NCI-H146 (cell line): ENCODE measurements around the gene SMIM20.
A peak's percentile ranks its signal among the peaks of the same experiment; 100 is the strongest.

Experiments used
- DNase-seq: peaks from one replicate; lab custom pipeline; 2025; lab: John Stamatoyannopoulos, UW

The SMIM20 gene

DNA sequence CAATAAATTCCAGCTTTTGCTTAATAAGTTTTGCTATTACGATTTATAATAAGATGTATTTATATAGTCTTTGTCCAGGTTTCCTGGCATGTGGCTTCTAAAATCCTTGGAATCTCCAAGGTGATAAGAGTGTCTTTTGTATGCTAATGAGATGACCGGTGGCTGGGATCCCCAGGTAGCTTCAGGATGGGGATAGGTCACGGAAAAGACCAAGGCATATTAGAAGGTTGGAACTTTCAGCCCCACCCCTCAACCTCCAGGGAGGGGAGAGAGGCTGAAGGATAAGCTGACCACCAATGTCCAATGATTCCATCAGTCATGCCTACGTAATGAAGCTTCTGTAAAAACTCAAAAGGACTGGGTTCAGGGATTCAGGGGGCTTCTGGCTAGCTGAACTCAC is 41.7 kb downstream of the SMIM20 start:
- no peak for DNase-seq

DNA sequence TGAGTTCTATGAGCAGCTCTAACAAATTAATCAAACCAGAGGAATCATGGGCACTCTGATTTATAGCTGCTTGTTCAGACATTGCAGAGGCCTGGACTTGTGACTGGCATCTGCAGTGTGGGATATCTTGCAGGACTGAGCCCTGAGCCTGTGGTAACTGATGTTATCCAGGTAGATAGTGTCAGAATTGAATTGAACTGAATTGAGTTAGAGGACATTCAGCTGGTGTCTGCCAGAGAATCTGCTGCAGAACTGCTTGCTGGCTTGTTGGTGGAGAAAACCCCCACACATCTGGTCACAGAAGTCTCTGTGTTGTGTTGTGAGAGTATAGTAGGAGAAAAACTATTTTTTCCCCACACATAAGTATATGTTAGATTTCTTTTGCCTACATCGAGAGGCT is 42.2 kb downstream of the SMIM20 start:
- DNase-seq = no peak

DNA sequence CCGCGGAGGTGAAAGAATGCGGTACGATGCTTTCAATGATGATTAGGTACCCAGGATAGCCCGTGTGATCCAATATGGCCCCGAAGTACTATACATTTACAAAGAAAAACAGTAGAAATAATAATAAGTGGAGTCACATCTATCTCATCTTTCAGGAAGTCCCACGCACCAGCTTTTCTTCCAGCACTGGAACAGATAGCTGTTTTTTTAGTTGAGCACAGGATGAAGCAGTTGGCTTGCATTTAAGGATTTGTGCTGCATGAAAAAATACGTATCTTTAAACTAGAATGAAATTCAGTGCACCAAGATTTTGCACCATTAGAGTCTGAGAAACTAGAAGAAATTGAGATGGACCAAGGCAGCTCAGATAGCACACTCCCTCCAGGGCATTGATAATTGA is 44.1 kb downstream of the SMIM20 start:
- no peak for DNase-seq

DNA sequence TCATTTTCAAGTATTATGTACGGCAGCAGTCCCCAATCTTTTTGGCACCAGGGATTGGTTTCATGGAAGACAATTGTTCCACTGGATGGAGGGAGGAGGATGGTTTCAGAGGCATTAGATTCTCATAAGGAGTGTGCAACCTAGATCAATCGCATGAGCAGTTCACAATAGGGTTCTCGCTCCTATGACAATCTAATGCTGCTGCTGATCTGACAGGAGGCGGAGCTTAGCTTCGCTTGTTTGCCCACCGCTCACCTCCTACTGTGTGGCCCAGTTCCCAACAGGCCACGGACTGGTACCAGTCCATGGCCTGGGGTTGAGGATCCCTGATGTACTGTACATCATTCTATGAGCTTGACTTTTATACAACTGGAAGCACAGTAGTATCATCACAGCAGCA is 48.4 kb downstream of the SMIM20 start:
- no peak for DNase-seq

- no peak for DNase-seq
These were observed 51.6 kb downstream of the SMIM20 start for GRCh38 chr4:25965629-25966028.

GRCh38 chr4:25966171-25966570 is 52.2 kb downstream of the SMIM20 start:
- DNase-seq = no peak

- DNase-seq = no peak
These were observed 55.5 kb downstream of the SMIM20 start for GRCh38 chr4:25969374-25970155.

DNA sequence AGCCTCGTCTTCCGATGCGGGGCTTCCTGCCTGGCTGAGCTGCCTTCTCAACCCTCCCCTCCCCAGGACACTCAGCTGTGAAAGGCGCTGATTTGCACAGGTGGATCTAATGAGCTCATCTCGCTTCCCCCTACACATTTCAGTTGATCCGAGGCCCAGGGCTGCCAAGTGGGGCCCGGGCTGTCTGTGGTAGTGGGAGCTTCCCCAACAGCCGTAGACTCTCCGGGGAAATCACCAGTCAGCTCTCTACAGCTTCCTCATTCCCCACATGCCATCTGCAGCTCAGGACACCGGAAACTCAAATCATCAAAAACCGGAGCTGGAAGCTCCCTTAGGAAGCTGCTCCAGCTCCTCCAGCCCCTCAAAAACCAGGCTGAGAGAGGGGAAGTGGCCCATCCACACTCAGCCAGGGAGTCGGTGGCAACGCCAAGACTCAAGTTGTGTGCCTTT is 56.2 kb downstream of the SMIM20 start:
- peak; percentile 39 for DNase-seq

- DNase-seq = peak; percentile 78
These were observed 56.8 kb downstream of the SMIM20 start for GRCh38 chr4:25970691-25971432.

DNA sequence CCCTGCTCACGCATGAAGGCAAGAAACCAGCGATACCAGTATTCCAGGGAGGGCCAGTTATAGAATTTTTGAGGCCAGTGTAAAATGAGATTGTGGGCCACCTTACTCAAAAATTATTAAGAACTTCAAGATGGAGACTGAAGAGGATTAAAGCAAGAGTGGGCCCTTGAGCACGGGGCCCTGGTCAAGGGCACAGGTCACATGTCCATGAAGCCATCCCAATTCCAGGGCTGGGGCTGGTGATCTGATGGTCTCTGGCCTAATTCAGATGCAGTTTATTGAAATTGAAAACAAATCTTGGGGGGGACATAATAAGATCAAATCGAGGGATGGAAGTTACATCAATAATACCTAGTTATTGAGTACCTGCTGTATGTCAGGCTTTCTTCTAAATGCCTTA is 58.3 kb downstream of the SMIM20 start:
- DNase-seq = no peak

DNA sequence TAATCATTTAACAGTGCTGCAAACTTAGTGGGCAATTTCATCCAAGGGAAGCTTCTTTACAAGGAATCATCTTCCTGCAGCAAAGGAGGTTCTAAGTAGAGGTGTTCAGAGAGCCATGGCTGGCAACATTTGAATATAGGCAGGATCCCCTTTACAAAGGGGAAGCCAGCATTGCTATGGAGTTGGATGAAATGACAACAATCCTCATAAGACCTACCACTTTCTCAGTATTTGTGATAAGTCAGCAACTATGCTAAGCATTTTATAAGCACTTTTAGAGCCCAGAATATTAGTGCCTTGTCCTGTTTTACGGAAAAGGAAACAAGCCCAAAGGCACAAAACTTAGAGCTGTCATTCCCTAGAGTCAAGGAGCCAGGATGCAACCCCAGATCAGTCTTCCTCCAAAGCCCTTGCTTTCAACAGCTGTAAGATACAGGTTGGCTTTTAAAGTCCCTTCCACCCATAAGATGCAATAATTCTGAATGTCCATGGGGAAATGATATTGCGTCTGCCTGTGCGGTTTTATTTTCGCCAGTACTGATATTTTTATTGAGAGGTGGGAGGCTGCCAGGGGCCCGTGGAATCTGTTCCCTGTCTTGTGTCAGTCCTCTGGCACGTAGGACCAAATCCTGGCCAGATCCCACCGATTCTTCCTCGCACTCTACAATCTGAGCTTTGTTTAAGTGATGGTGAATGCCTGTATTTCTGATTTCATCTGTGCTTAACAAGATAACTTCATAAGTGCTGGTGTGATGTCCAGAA is 59.1 kb downstream of the SMIM20 start:
- DNase-seq = no peak

- DNase-seq = no peak
These were observed 62.8 kb downstream of the SMIM20 start for GRCh38 chr4:25976780-25977179.

DNA sequence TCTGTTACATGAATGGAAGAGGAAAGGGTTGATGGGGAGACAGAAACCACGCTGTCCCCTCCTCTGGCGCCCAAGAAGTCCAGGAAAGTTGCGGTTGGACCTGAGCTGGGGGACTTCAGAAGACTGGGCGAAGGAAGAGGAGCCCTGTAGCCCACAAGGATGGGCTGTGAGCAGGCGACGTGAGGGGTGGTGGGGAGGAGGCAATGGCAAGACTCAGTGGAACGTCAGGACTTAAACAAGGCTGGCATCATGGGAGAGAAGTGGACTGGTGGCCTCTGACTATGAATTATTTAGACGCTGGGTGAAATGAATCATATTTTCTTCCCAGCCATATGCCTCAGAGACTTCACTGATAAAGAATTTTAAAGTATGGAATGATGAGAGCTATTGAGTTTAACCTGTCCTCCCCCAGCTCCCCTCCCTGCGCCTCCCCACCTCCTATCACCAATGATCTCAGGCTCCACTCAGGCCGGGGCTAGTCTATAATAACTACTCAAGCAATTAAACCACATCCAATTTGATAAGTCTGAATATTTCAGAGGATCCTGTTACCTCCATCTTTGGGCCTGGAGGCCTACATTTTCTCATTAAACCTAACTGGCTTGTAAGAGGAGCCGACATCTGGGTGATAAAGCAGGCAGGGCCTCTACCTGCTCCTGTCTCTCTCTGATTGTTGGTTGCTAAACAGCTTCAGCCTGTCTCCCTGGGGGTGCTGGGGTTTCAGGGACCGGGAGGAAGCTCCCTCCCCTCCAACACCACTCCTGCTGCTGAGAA is 63.6 kb downstream of the SMIM20 start:
- DNase-seq = peak; percentile 57

GRCh38 chr4:25978327-25978726 is 64.3 kb downstream of the SMIM20 start:
- no peak for DNase-seq
